Neural cell (in vitro differentiated cells): ENCODE results near the gene ZNF443. TPM values are rescaled to one million over a fixed set of nuclear protein-coding genes. Genes with fewer than 3 reads are reported as not detected.
"Not testable (repeated sequence)": the region's sequence is repeated elsewhere in the genome, so short reads cannot be mapped to it uniquely, and the experiment has no call there.

Experiments used
- H2AFZ ChIP-seq: fragments of 200-600, 300-800 bp; sonication (generic), shearing (Covaris generic); 2 replicates; pipeline ENCODE4 v1.6.0; 2014; ENCODE audit warnings: low read depth, mild to moderate bottlenecking, antibody characterized with exemption, low read length, moderate library complexity
- H3F3A ChIP-seq: fragments of 200-600 bp; shearing (Covaris generic); 2 replicates; pipeline ENCODE4 v1.6.1; 2016; ENCODE audit warnings: mild to moderate bottlenecking, moderate library complexity, mixed read lengths, antibody characterized with exemption, low read length; ENCODE audit not compliant: insufficient read depth, poor library complexity, severe bottlenecking
- H3K27ac ChIP-seq: fragments of 200-600, 300-800 bp; sonication (generic), shearing (Covaris generic); 2 replicates; pipeline ENCODE4 v1.5.1; 2014; ENCODE audit warnings: mild to moderate bottlenecking, low read length, moderate library complexity
- H3K27me3 ChIP-seq: fragments of 300-800, 200-600 bp; sonication (generic), shearing (Covaris generic); 2 replicates; pipeline ENCODE4 v1.6.0; 2014; ENCODE audit warnings: mild to moderate bottlenecking, low read depth, low read length, moderate library complexity; ENCODE audit not compliant: insufficient read depth
- H3K36me3 ChIP-seq: fragments of 300-800, 200-600 bp; sonication (generic), shearing (Covaris generic); 2 replicates; pipeline ENCODE4 v1.5.1; 2014; ENCODE audit warnings: mild to moderate bottlenecking, antibody characterized with exemption, low read length, moderate library complexity; ENCODE audit not compliant: insufficient read depth
- H3K4me2 ChIP-seq: fragments of 300-800, 200-600 bp; sonication (generic), shearing (Covaris generic); 2 replicates; pipeline ENCODE4 v1.6.0; 2014; ENCODE audit warnings: mild to moderate bottlenecking, low read length
- H3K4me3 ChIP-seq: fragments of 300-800, 200-600 bp; sonication (generic), shearing (Covaris generic); 2 replicates; pipeline ENCODE4 v1.5.1; 2014; ENCODE audit warnings: mild to moderate bottlenecking, low read length, moderate library complexity
- H3K79me2 ChIP-seq: fragments of 200-600 bp; shearing (Covaris generic); replicated peaks from 2 replicates; pipeline ENCODE4 v1.6.0; 2014; ENCODE audit warnings: mild to moderate bottlenecking, low read length, moderate library complexity; ENCODE audit not compliant: insufficient read depth
- H3K9ac ChIP-seq: fragments of 300-800, 200-600 bp; sonication (generic), shearing (Covaris generic); 2 replicates; pipeline ENCODE4 v1.6.1; 2016; ENCODE audit warnings: mild to moderate bottlenecking, low read length, mixed read lengths
- H3K9me2 ChIP-seq: fragments of 200-600 bp; shearing (Covaris generic); 2 replicates; pipeline ENCODE4 v1.6.1; 2016; ENCODE audit warnings: mild to moderate bottlenecking, low read length, mixed read lengths; ENCODE audit not compliant: insufficient read depth
- H3K9me3 ChIP-seq: fragments of 200-600, 300-800 bp; sonication (generic), shearing (Covaris generic); 2 replicates; pipeline ENCODE4 v1.6.1; 2016; ENCODE audit warnings: mild to moderate bottlenecking, mixed run types, low read length, moderate library complexity, mixed read lengths
- H4K20me1 ChIP-seq: fragments of 200-600 bp; shearing (Covaris generic); 2 replicates; pipeline ENCODE4 v1.6.1; 2016; ENCODE audit warnings: mild to moderate bottlenecking, mixed run types; ENCODE audit not compliant: insufficient read depth
- CTCF ChIP-seq: fragments of 450-650 bp; IDR thresholded peaks from 2 replicates; pipeline ENCODE4 v1.5.1; 2014; ENCODE audit warnings: antibody characterized with exemption, mild to moderate bottlenecking, moderate library complexity; ENCODE audit not compliant: poor library complexity, severe bottlenecking
- EP300 ChIP-seq: fragments of 450-650 bp; conservative IDR thresholded peaks from 2 replicates; pipeline ENCODE4 v1.6.1; 2014; ENCODE audit warnings: antibody characterized with exemption, mild to moderate bottlenecking, moderate library complexity; ENCODE audit not compliant: poor library complexity, severe bottlenecking
- EZH2 ChIP-seq: fragments of 200-600, 300-800 bp; shearing (Covaris generic), sonication (generic); IDR thresholded peaks from 2 replicates; pipeline ENCODE4 v1.6.1; 2014; ENCODE audit warnings: antibody characterized with exemption, low read length, borderline replicate concordance, mild to moderate bottlenecking; ENCODE audit not compliant: insufficient read depth, poor library complexity, severe bottlenecking
- MXI1 ChIP-seq: fragments of 450-650 bp; conservative IDR thresholded peaks from 2 replicates; pipeline ENCODE4 v1.6.1; 2014; ENCODE audit warnings: antibody characterized with exemption, mild to moderate bottlenecking; ENCODE audit not compliant: poor library complexity, severe bottlenecking
- POLR2AphosphoS5 ChIP-seq: IDR thresholded peaks from 2 replicates; pipeline ENCODE4 v1.6.1; 2012
- RAD21 ChIP-seq: fragments of 450-650 bp; conservative IDR thresholded peaks from 2 replicates; pipeline ENCODE4 v1.6.1; 2014; ENCODE audit warnings: antibody characterized with exemption, mild to moderate bottlenecking, moderate library complexity
- REST ChIP-seq: IDR thresholded peaks from 2 replicates; pipeline ENCODE4 v1.6.1; 2012; ENCODE audit warnings: borderline replicate concordance
- SMC3 ChIP-seq: fragments of 450-650 bp; conservative IDR thresholded peaks from 2 replicates; pipeline ENCODE4 v1.6.1; 2014; ENCODE audit warnings: antibody characterized with exemption, mild to moderate bottlenecking, moderate library complexity; ENCODE audit not compliant: poor library complexity
- TAF1 ChIP-seq: IDR thresholded peaks from 2 replicates; pipeline ENCODE4 v1.6.1; 2012; ENCODE audit warnings: low read depth
- polyA plus RNA-seq: library from polyadenylated mRNA; depleted of rRNA; stranded (reverse); fragments of >200 nt; gene quantifications from 2 replicates; pipeline ENCODE4 v1.2.3, GENCODE V29; 2014

ZNF443 gene
- polyA plus RNA-seq, 1 donor from 2014 or later = 11.5 TPM

GRCh38 chr19:12465211-12465610 is 24.4 kb upstream of the ZNF443 start:
- H3K27me3 ChIP-seq = no peaks in the 10 kb centered on the region
- peaks cover 23% of the 10 kb centered on the region for H3K36me3 ChIP-seq
- no peaks in the 10 kb centered on the region for H3K9me2 ChIP-seq
- H3F3A ChIP-seq = no peaks in the 10 kb centered on the region
- no peak overlapping the region for H3K4me3 ChIP-seq
- no peak overlapping the region for H3K27ac ChIP-seq
- TF ChIP-seq EZH2 = no peak
- TF ChIP-seq SMC3 = no peak
- TF ChIP-seq POLR2AphosphoS5 = no peak
- no peak for TF ChIP-seq EP300
- TF ChIP-seq RAD21 = no peak
- TF ChIP-seq CTCF = no peak
- no peak for TF ChIP-seq TAF1
- TF ChIP-seq MXI1 = no peak
- H3K9ac ChIP-seq = no peak overlapping the region
- no peak overlapping the region for H3K4me2 ChIP-seq
- peaks cover 11% of the 10 kb centered on the region for H3K79me2 ChIP-seq
- H4K20me1 ChIP-seq = no peaks in the 10 kb centered on the region
- peaks cover 30% of the 10 kb centered on the region for H3K9me3 ChIP-seq
- no peak overlapping the region for H2AFZ ChIP-seq

- TF ChIP-seq TAF1 = no peak
- TF ChIP-seq REST = no peak
- TF ChIP-seq POLR2AphosphoS5 = no peak
- no peak for TF ChIP-seq CTCF
- TF ChIP-seq SMC3 = no peak
- no peak for TF ChIP-seq RAD21
- no peak for TF ChIP-seq EZH2
- TF ChIP-seq EP300 = no peak
- TF ChIP-seq MXI1 = no peak
Observed at GRCh38 chr19:12464769-12465168, 23.9 kb upstream of the ZNF443 start.

DNA sequence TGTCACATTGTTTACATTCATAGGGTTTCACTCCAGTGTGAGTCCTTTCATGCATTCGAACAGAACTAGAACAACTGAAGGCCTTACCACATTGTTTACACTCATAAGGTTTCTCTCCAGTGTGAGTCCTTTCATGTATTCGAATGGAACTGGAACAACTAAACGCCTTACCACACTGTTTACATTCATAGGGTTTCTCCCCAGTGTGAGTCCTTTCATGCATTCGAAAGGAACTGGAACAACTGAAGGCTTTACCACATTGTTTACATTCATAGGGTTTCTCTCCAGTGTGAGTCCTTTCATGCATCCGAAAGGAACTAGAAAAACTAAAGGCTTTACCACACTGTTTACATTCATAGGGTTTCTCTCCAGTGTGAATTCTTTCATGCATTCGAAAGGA is 23.3 kb upstream of the ZNF443 start:
- not testable (repeated sequence) for H3K9ac ChIP-seq, H4K20me1 ChIP-seq, H3F3A ChIP-seq, H3K4me3 ChIP-seq, H2AFZ ChIP-seq, H3K27ac ChIP-seq, H3K9me2 ChIP-seq, H3K79me2 ChIP-seq, H3K27me3 ChIP-seq, H3K4me2 ChIP-seq
- H3K36me3 ChIP-seq = peaks cover 23% of the 10 kb centered on the region
- peaks cover 30% of the 10 kb centered on the region for H3K9me3 ChIP-seq

More at GRCh38 chr19:12464769-12465168, 23.9 kb upstream of the ZNF443 start:
- Histone ChIP-seq H3K4me3 (no peak overlapping the region), H3K4me2 (no peak overlapping the region), H3K79me2 (peaks cover 8% of the 10 kb centered on the region), H4K20me1 (no peaks in the 10 kb centered on the region), H2AFZ (no peak overlapping the region), H3K27ac (no peak overlapping the region), H3K27me3 (no peaks in the 10 kb centered on the region), H3K9me2 (no peaks in the 10 kb centered on the region), H3F3A (no peaks in the 10 kb centered on the region), H3K9me3 (peaks cover 30% of the 10 kb centered on the region), H3K9ac (no peak overlapping the region), H3K36me3 (peaks cover 23% of the 10 kb centered on the region)
